Astrocyte (in vitro differentiated cells and primary cell): Measurements from ENCODE around the gene COBL. TPM values are rescaled to one million over a fixed set of nuclear protein-coding genes. Genes with fewer than 3 reads are reported as not detected.

ENCODE experiments used
- DNase-seq: peaks from one replicate; pipeline ENCODE4 v3.0.0-alpha.2; 2010; ENCODE audit warnings: low read depth
- FAIRE-seq: peaks from 2 replicates; lab custom pipeline; 2011; peaks lifted over from hg19 to GRCh38; lab: Jason Lieb, UNC
- H2AFZ ChIP-seq: 2 replicates; pipeline ENCODE4 v1.6.0; 2012; ENCODE audit warnings: low read depth, low read length, inconsistent platforms
- H3K27ac ChIP-seq: 2 replicates; pipeline ENCODE4 v1.5.1; 2011; ENCODE audit warnings: low read depth, low read length, inconsistent platforms
- H3K27me3 ChIP-seq: 2 replicates; pipeline ENCODE4 v1.6.0; 2011; ENCODE audit warnings: low read length, inconsistent platforms; ENCODE audit not compliant: insufficient read depth
- H3K36me3 ChIP-seq: 2 replicates; pipeline ENCODE4 v1.5.1; 2011; ENCODE audit warnings: low read length, inconsistent platforms; ENCODE audit not compliant: insufficient read depth
- H3K4me1 ChIP-seq: 2 replicates; pipeline ENCODE4 v1.5.1; 2011; ENCODE audit warnings: low read length, inconsistent platforms; ENCODE audit not compliant: insufficient read depth
- H3K4me2 ChIP-seq: 2 replicates; pipeline ENCODE4 v1.6.0; 2012; ENCODE audit warnings: low read length, inconsistent platforms
- H3K4me3 ChIP-seq: 2 replicates; pipeline ENCODE4 v1.5.1; 2011; ENCODE audit warnings: low read depth, mild to moderate bottlenecking, low read length, inconsistent platforms; ENCODE audit not compliant: insufficient read depth
- H3K79me2 ChIP-seq: 2 replicates; pipeline ENCODE4 v1.6.0; 2012; ENCODE audit warnings: mild to moderate bottlenecking, low read length, inconsistent platforms; ENCODE audit not compliant: insufficient read depth
- H3K9ac ChIP-seq: 2 replicates; pipeline ENCODE4 v1.6.0; 2012; ENCODE audit warnings: mild to moderate bottlenecking, low read length, inconsistent platforms
- H3K9me3 ChIP-seq: 2 replicates; pipeline ENCODE4 v1.5.1; 2012; ENCODE audit warnings: low read depth, mild to moderate bottlenecking, low read length, inconsistent platforms; ENCODE audit not compliant: insufficient read depth
- H4K20me1 ChIP-seq: 2 replicates; pipeline ENCODE4 v1.6.0; 2012; ENCODE audit warnings: low read length, inconsistent platforms; ENCODE audit not compliant: insufficient read depth
- H3K27ac Mint-ChIP-seq: one replicate; pipeline ENCODE4 v1.8.0; 2021; ENCODE audit warnings: mild to moderate bottlenecking, mixed read lengths; ENCODE audit not compliant: unreplicated experiment
- H3K27me3 Mint-ChIP-seq: one replicate; pipeline ENCODE4 v1.8.0; 2021; ENCODE audit warnings: low read depth, mixed read lengths; ENCODE audit not compliant: unreplicated experiment
- H3K36me3 Mint-ChIP-seq: one replicate; pipeline ENCODE4 v1.8.0; 2021; ENCODE audit warnings: low read depth, mixed read lengths; ENCODE audit not compliant: unreplicated experiment
- H3K4me1 Mint-ChIP-seq: one replicate; pipeline ENCODE4 v1.8.0; 2021; ENCODE audit warnings: low read depth, mixed read lengths; ENCODE audit not compliant: unreplicated experiment
- H3K4me3 Mint-ChIP-seq: one replicate; pipeline ENCODE4 v1.8.0; 2021; ENCODE audit warnings: mild to moderate bottlenecking, moderate library complexity, mixed read lengths; ENCODE audit not compliant: unreplicated experiment
- H3K9me3 Mint-ChIP-seq: one replicate; pipeline ENCODE4 v1.8.0; 2021; ENCODE audit warnings: mild to moderate bottlenecking, mixed read lengths; ENCODE audit not compliant: unreplicated experiment
- EZH2 ChIP-seq: IDR thresholded peaks from 2 replicates; pipeline ENCODE4 v1.6.1; 2012; ENCODE audit warnings: mild to moderate bottlenecking, low read length, inconsistent platforms; ENCODE audit not compliant: insufficient read depth
- total RNA-seq: library from RNA; stranded (reverse); gene quantifications from 2 replicates; pipeline ENCODE4 v1.2.1, GENCODE V29; 2021
- TF ChIP-seq, protein P1 (sequence below): IDR thresholded peaks from 2 replicates; pipeline ENCODE4 v1.5.1; 2011; ENCODE audit warnings: low read depth, mild to moderate bottlenecking, inconsistent platforms, low read length, moderate library complexity; ENCODE audit not compliant: insufficient read depth

The COBL gene
- total RNA-seq, 1 donor from 2014 or later: 6.4 TPM

DNA sequence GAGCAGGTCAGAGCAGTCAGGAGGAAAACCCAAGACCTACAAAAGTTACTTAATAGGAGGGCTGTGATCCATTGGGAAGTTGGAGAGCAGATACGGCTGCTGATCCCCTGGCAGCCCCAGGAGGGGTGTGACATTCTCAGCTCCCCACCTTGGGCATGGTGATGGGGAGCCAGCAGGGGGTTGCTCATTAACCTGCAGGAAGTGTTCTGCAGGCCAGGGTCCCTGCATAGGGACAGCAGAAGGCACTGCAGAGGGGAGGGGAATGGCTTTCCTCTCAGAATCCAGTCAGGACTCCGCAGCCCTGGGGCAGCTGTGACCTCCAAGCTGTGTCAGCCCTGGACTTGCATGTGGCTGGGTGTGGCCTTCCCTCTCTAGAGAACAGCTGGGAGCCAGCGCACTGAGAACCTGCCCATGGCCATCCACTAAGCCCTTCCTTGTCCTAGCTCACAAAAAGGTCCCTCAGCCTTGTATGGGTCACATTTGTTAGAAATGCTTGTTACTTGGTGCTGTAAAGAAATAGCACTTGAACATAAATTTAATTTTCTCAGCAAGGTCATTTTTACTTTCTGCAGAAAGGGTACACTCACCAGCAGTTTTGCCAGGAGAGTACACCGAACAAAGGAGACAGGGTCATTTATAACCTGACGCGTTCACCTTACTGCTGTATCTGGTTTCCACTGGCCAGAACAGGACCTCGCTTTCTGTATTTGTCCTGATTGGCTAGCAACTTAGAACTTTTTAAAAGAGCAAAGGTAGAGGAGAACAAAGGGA is 169.6 kb downstream of the COBL start:
- Histone ChIP-seq H4K20me1 (no peaks in the 10 kb centered on the region), H2AFZ (no peak overlapping the region), H3K9ac (no peak overlapping the region), H3K4me3 (no peak overlapping the region), H3K36me3 (no peaks in the 10 kb centered on the region), H3K4me2 (no peak overlapping the region), H3K79me2 (no peaks in the 10 kb centered on the region), H3K4me1 (no peaks in the 10 kb centered on the region), H3K27me3 (peaks cover 4% of the 10 kb centered on the region), H3K27ac (no peak overlapping the region), H3K9me3 (peaks cover 13% of the 10 kb centered on the region)
- H3K27me3 Mint-ChIP-seq: no peaks in the 10 kb centered on the region
- H3K36me3 Mint-ChIP-seq: peaks cover 5% of the 10 kb centered on the region
- H3K4me3 Mint-ChIP-seq: no peak overlapping the region
- FAIRE-seq: no peak
- TF ChIP-seq EZH2: no peak
- TF ChIP-seq, protein P1, sequence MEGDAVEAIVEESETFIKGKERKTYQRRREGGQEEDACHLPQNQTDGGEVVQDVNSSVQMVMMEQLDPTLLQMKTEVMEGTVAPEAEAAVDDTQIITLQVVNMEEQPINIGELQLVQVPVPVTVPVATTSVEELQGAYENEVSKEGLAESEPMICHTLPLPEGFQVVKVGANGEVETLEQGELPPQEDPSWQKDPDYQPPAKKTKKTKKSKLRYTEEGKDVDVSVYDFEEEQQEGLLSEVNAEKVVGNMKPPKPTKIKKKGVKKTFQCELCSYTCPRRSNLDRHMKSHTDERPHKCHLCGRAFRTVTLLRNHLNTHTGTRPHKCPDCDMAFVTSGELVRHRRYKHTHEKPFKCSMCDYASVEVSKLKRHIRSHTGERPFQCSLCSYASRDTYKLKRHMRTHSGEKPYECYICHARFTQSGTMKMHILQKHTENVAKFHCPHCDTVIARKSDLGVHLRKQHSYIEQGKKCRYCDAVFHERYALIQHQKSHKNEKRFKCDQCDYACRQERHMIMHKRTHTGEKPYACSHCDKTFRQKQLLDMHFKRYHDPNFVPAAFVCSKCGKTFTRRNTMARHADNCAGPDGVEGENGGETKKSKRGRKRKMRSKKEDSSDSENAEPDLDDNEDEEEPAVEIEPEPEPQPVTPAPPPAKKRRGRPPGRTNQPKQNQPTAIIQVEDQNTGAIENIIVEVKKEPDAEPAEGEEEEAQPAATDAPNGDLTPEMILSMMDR: no peak
- H3K27ac Mint-ChIP-seq: no peak overlapping the region
- H3K4me1 Mint-ChIP-seq: peaks cover 6% of the 10 kb centered on the region
- peaks cover 29% of the 10 kb centered on the region for H3K9me3 Mint-ChIP-seq
- no peak for DNase-seq

DNA sequence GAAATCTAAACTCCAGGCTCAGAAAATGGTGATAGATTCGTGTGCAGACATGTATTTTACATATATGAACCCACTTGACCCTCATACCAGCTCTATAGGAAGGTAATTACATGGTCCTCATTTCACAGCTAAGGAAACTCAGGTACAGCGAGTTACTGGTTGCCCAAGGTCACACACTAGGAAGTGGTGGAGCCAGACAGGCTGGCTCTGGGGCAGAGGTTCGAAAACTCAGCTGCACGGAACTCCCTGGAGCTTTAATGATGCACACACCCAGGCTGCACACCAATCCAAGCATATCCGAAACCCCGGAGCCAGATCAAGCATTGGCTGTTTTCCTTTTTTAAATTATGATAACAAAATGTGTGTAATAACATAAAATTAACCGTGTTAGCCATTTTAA is 172.4 kb downstream of the COBL start:
- Histone ChIP-seq H3K4me1 (peaks cover 7% of the 10 kb centered on the region), H3K4me2 (no peak overlapping the region), H3K79me2 (no peaks in the 10 kb centered on the region), H3K27ac (no peak overlapping the region), H3K36me3 (no peaks in the 10 kb centered on the region), H2AFZ (no peak overlapping the region), H4K20me1 (no peaks in the 10 kb centered on the region), H3K4me3 (no peak overlapping the region), H3K9me3 (peaks cover 13% of the 10 kb centered on the region), H3K9ac (no peak overlapping the region), H3K27me3 (peaks cover 7% of the 10 kb centered on the region)
- no peak overlapping the region for H3K27ac Mint-ChIP-seq
- peaks cover 27% of the 10 kb centered on the region for H3K9me3 Mint-ChIP-seq
- DNase-seq (no peak), FAIRE-seq (no peak)
- H3K4me1 Mint-ChIP-seq: peaks cover 20% of the 10 kb centered on the region
- H3K36me3 Mint-ChIP-seq: peaks cover 2% of the 10 kb centered on the region
- H3K27me3 Mint-ChIP-seq: no peaks in the 10 kb centered on the region
- no peak overlapping the region for H3K4me3 Mint-ChIP-seq
- no peak for TF ChIP-seq EZH2
- TF ChIP-seq, protein P1: no peak
